Vagina (tissue), 2 donors: ENCODE results near the gene GNG7. TPM values are rescaled to one million over a fixed set of nuclear protein-coding genes. Genes with fewer than 3 reads are reported as not detected.
"Not testable (repeated sequence)": the region's sequence is repeated elsewhere in the genome, so short reads cannot be mapped to it uniquely, and the experiment has no call there.

ENCODE experiments used
- DNase-seq, 2 donors: peaks; one replicate each; pipeline ENCODE4 v3.0.0-alpha.2; 2017; ENCODE audit errors: extremely low spot score in 2 of 2
- H3K27ac ChIP-seq: fragments of 200-600 bp; sonication (generic); one replicate; pipeline ENCODE4 v1.5.1; 2019
- H3K27me3 ChIP-seq: fragments of 200-600 bp; sonication (generic); one replicate; pipeline ENCODE4 v1.5.1; 2019
- H3K36me3 ChIP-seq, 2 donors: fragments of 200-600 bp; sonication (generic); one replicate each; pipeline ENCODE4 v1.5.1; 2017 to 2019
- H3K4me1 ChIP-seq: fragments of 200-600 bp; sonication (generic); one replicate; pipeline ENCODE4 v1.5.1; 2019
- H3K4me3 ChIP-seq, 2 donors: fragments of 200-600 bp; sonication (generic); 1 replicate in 1 of 2; 2 replicates in 1 of 2; pipeline ENCODE4 v1.5.1; 2016 to 2019
- H3K9me3 ChIP-seq: fragments of 200-600 bp; sonication (generic); one replicate; pipeline ENCODE4 v1.5.1; 2019
- POLR2A ChIP-seq, 2 donors: fragments of 450-650 bp; IDR thresholded peaks; one replicate each; pipeline ENCODE4 v1.6.1; 2017; ENCODE audit warnings: antibody characterized with exemption in 2 of 2, mild to moderate bottlenecking in 2 of 2, moderate library complexity in 2 of 2
- POLR2AphosphoS5 ChIP-seq, 2 donors: sonication (generic); formaldehyde crosslinking; IDR thresholded peaks; one replicate each; pipeline ENCODE4 v1.9.0; 2017; ENCODE audit warnings: antibody characterized with exemption in 2 of 2, mild to moderate bottlenecking in 2 of 2, low read depth in 1 of 2; ENCODE audit not compliant: insufficient read depth in 1 of 2
- intact Hi-C: fragments of 100-400 bp; cut with DNase I; formaldehyde crosslinking; loops from one replicate; pipeline ENCODE4 v1.15.1; 2023
- total RNA-seq: library from RNA; depleted of rRNA; stranded (reverse); fragments of >200 nt; gene quantifications from one replicate; pipeline ENCODE4 v1.2.3, GENCODE V29; 2016
- TF ChIP-seq, protein P1 (sequence below), 3 experiments: fragments of 450-650 bp in 2 of 3; fragments of 200-600 bp in 1 of 3; sonication (generic) in 1 of 3; IDR thresholded peaks; one replicate each; pipeline ENCODE4 v1.5.1; 2017 to 2019; ENCODE audit warnings: antibody characterized with exemption in 3 of 3, mild to moderate bottlenecking in 2 of 3, moderate library complexity in 2 of 3

GNG7 gene
- total RNA-seq, 1 donor from 2014 or later = 2.0 TPM

- no peak for DNase-seq
- TF ChIP-seq POLR2AphosphoS5 (IDR thresholded peaks at IDR 0.05; ENCODE audit: insufficient read depth in 1 of 2, low read depth in 1 of 2) = peak; percentile 69 to 75
- TF ChIP-seq POLR2A (IDR thresholded peaks at IDR 0.05) = no peak
- TF ChIP-seq, protein P1, sequence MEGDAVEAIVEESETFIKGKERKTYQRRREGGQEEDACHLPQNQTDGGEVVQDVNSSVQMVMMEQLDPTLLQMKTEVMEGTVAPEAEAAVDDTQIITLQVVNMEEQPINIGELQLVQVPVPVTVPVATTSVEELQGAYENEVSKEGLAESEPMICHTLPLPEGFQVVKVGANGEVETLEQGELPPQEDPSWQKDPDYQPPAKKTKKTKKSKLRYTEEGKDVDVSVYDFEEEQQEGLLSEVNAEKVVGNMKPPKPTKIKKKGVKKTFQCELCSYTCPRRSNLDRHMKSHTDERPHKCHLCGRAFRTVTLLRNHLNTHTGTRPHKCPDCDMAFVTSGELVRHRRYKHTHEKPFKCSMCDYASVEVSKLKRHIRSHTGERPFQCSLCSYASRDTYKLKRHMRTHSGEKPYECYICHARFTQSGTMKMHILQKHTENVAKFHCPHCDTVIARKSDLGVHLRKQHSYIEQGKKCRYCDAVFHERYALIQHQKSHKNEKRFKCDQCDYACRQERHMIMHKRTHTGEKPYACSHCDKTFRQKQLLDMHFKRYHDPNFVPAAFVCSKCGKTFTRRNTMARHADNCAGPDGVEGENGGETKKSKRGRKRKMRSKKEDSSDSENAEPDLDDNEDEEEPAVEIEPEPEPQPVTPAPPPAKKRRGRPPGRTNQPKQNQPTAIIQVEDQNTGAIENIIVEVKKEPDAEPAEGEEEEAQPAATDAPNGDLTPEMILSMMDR (IDR thresholded peaks at IDR 0.05) = no peak
- Histone ChIP-seq H3K27me3 (no peaks in the 10 kb centered on the region), H3K9me3 (no peaks in the 10 kb centered on the region), H3K4me3 (peak overlapping the region; percentile 14 to 18), H3K4me1 (peaks cover 57% of the 10 kb centered on the region), H3K27ac (peak overlapping the region; percentile 74), H3K36me3 (no peaks in the 10 kb centered on the region)
- intact Hi-C loops = no loop called here
Observed at GRCh38 chr19:2540646-2541454, 161.6 kb downstream of the GNG7 start.

GRCh38 chr19:2540251-2540645 lies 162.2 kb downstream of the GNG7 start:
- intact Hi-C loops = no loop called here
- Histone ChIP-seq H3K9me3 (no peaks in the 10 kb centered on the region), H3K27me3 (no peaks in the 10 kb centered on the region), H3K36me3 (no peaks in the 10 kb centered on the region), H3K27ac (peak overlapping the region; percentile 74), H3K4me1 (peaks cover 51% of the 10 kb centered on the region), H3K4me3 (peak overlapping the region; percentile 14 to 18)
- TF ChIP-seq POLR2AphosphoS5 (IDR thresholded peaks at IDR 0.05; ENCODE audit: insufficient read depth in 1 of 2, low read depth in 1 of 2) = no peak
- TF ChIP-seq, protein P1 (IDR thresholded peaks at IDR 0.05) = no peak
- TF ChIP-seq POLR2A (IDR thresholded peaks at IDR 0.05) = no peak
- no peak for DNase-seq

DNA sequence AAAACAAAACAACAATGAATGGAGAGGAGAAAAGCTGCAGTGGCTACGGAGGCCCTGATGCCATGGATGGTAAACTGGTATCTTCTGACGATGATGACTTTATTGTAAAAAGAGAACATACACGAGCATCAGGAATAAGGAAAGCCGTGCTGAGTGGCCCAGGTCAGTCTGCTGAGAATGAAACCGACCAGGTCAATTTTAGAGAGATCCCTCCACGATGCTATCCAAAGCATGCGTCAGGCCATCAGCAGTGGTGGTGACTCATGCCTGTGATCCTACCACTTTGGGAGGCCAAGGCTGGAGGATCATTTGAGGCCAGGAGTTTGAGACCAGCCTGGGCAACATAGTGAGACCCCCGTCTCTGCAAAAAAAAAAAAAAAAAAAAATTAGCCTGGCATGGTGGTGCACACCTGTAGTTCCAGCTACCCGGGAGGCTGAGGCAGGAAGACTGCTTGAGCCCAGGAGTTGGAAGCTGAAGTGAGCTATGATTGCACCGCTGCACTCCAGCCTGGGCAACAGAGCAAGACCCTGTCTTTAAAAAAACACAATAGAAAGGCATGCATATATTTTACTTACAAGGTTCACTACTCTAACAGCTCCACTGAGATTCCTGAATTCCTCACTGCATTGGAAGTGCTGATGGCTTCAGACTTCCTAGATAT lies 164.3 kb downstream of the GNG7 start:
- no peak overlapping the region for H3K4me3 ChIP-seq
- H3K36me3 ChIP-seq = no peaks in the 10 kb centered on the region
- H3K27ac ChIP-seq = no peak overlapping the region
- intact Hi-C loops = loop anchor here (1.0 kb wide), 1 partner anchor 41 kb away; no protein-coding TSS in a partner anchor
- no peak for DNase-seq
- H3K4me1 ChIP-seq = peaks cover 31% of the 10 kb centered on the region
- no peaks in the 10 kb centered on the region for H3K9me3 ChIP-seq
- TF ChIP-seq, protein P1 (IDR thresholded peaks at IDR 0.05) = no peak
- TF ChIP-seq POLR2A (IDR thresholded peaks at IDR 0.05) (no peak), POLR2AphosphoS5 (IDR thresholded peaks at IDR 0.05; ENCODE audit: insufficient read depth in 1 of 2, low read depth in 1 of 2) (no peak)
- H3K27me3 ChIP-seq = no peaks in the 10 kb centered on the region

GRCh38 chr19:2537584-2537983 lies 164.9 kb downstream of the GNG7 start:
- intact Hi-C loops, H3K4me3 ChIP-seq, H3K36me3 ChIP-seq, H3K27me3 ChIP-seq, H3K27ac ChIP-seq, H3K9me3 ChIP-seq, DNase-seq: not testable (repeated sequence)
- peaks cover 24% of the 10 kb centered on the region for H3K4me1 ChIP-seq

- Histone ChIP-seq H3K4me3 (no peak overlapping the region), H3K27ac (no peak overlapping the region), H3K27me3 (no peaks in the 10 kb centered on the region), H3K9me3 (no peaks in the 10 kb centered on the region), H3K4me1 (peaks cover 15% of the 10 kb centered on the region), H3K36me3 (no peaks in the 10 kb centered on the region)
- no peak for DNase-seq
- intact Hi-C loops = no loop called here
- TF ChIP-seq, protein P1 (IDR thresholded peaks at IDR 0.05) = no peak
- TF ChIP-seq POLR2AphosphoS5 (IDR thresholded peaks at IDR 0.05; ENCODE audit: insufficient read depth in 1 of 2, low read depth in 1 of 2) = no peak
- no peak for TF ChIP-seq POLR2A (IDR thresholded peaks at IDR 0.05)
Observed at GRCh38 chr19:2536461-2536860, 166.0 kb downstream of the GNG7 start.
